Left lung (tissue), 14 donors: ENCODE measurements around the gene GPBAR1. TPM values are rescaled to one million over a fixed set of nuclear protein-coding genes. Genes with fewer than 3 reads are reported as not detected.

Experiments
- ATAC-seq: fragments of 200-7000 bp; cut with Tn5 transposase; one replicate; pipeline ENCODE4 v1.9.1; 2020; ENCODE audit warnings: moderate library complexity
- DNase-seq, 4 donors: peaks; one replicate each; pipeline ENCODE4 v3.0.0-alpha.2; 2013 to 2020
- H3K27ac ChIP-seq, 2 donors: fragments of 200-600 bp; sonication (generic) in 1 of 2; one replicate each; pipeline versions ENCODE4 v1.5.0 to v1.8.0; 2020 to 2021
- H3K27me3 ChIP-seq, 2 donors: fragments of 200-600 bp; sonication (generic) in 1 of 2; one replicate each; pipeline versions ENCODE4 v1.5.0 to v1.8.0; 2020 to 2021
- H3K36me3 ChIP-seq, 2 donors: fragments of 200-600 bp; sonication (generic) in 1 of 2; one replicate each; pipeline versions ENCODE4 v1.5.0 to v1.8.0; 2020 to 2021
- H3K4me1 ChIP-seq, 2 donors: fragments of 200-600 bp; one replicate each; pipeline ENCODE4 v1.8.0; 2021
- H3K4me3 ChIP-seq, 2 donors: fragments of 200-600 bp; sonication (generic) in 1 of 2; one replicate each; pipeline versions ENCODE4 v1.5.0 to v1.8.0; 2020 to 2021; ENCODE audit warnings: mild to moderate bottlenecking in 1 of 2
- H3K9me3 ChIP-seq, 2 donors: fragments of 200-600 bp; sonication (generic) in 1 of 2; one replicate each; pipeline versions ENCODE4 v1.5.0 to v1.8.0; 2020 to 2021
- intact Hi-C, 2 donors: fragments of 100-400 bp; cut with DNase I; formaldehyde crosslinking; loops; one replicate each; pipeline versions ENCODE4 v1.11.2 to v1.14.2; 2022
- long read RNA-seq, 12 donors: library from polyadenylated mRNA in 2 of 12; unstranded in 2 of 12; transcript quantifications; one replicate each; pipeline ENCODE4 v2.0.0 and lab custom pipeline, GENCODE V29; 2019 to 2026
- polyA plus RNA-seq, 6 donors: library from polyadenylated mRNA; unstranded; fragments of 120-200 nt; gene quantifications; one replicate each; pipeline ENCODE4 v1.2.1, GENCODE V29; 2013; ENCODE audit not compliant: insufficient read length in 6 of 6
- total RNA-seq, 2 donors: library from RNA; stranded (reverse); fragmentation: NEBNext Ultra II Directional; extraction: Animal tissue kit (Norgen Biotek cat#: 25700); gene quantifications; one replicate each; pipeline ENCODE4 v1.2.1, GENCODE V29; 2021
- TF ChIP-seq, protein P1 (sequence below), 2 donors: fragments of 200-600 bp; sonication (generic) in 1 of 2; IDR thresholded peaks; one replicate each; pipeline versions ENCODE4 v1.5.0 to v1.8.0; 2021; ENCODE audit warnings: antibody characterized with exemption in 2 of 2
- donor health status: DM: no; HTN: yes; CAD: no.
- donor health status: DM: no; HTN: no; CAD: no.

GPBAR1 gene, protein sequence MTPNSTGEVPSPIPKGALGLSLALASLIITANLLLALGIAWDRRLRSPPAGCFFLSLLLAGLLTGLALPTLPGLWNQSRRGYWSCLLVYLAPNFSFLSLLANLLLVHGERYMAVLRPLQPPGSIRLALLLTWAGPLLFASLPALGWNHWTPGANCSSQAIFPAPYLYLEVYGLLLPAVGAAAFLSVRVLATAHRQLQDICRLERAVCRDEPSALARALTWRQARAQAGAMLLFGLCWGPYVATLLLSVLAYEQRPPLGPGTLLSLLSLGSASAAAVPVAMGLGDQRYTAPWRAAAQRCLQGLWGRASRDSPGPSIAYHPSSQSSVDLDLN
- total RNA-seq = 1 to 10 TPM; 1.7 to 4.3 TPM
- polyA plus RNA-seq = 1 to 10 TPM in 5 of 6 donors, under 1 TPM in 1; 0.88 to 1.7 (median 1.2) TPM
- long read RNA-seq, donor 1, partial matches to known transcripts = 0 of 3 reads
- long read RNA-seq, donor 1, other reads (novel, unspliced or antisense) = 0 of 3 reads
- long read RNA-seq, donor 2 = 0 reads
- long read RNA-seq, donor 3, partial matches to known transcripts = 0 of 3 reads
- long read RNA-seq, donor 3, other reads (novel, unspliced or antisense) = 0 of 3 reads
- long read RNA-seq, donor 4, transcript GPBAR1-202 (2 exons, 1,382 nt) = major isoform, 5 of 8 reads
- long read RNA-seq, donor 4, partial matches to known transcripts = 0 of 8 reads
- long read RNA-seq, donor 4, other reads (novel, unspliced or antisense) = 1 of 8 reads
- long read RNA-seq, donor 5, partial matches to known transcripts = 0 of 1 reads
- long read RNA-seq, donor 5, other reads (novel, unspliced or antisense) = 0 of 1 reads
- long read RNA-seq, donor 6 = 0 reads
- long read RNA-seq, donor 7 = 0 reads
- long read RNA-seq, donor 8, partial matches to known transcripts = 0 of 2 reads
- long read RNA-seq, donor 8, other reads (novel, unspliced or antisense) = 0 of 2 reads
- long read RNA-seq, donor 9 = 0 reads
- long read RNA-seq, donor 10, transcript GPBAR1-202 (2 exons, 1,382 nt) = major isoform, 8 of 9 reads
- long read RNA-seq, donor 10, partial matches to known transcripts = 0 of 9 reads
- long read RNA-seq, donor 10, other reads (novel, unspliced or antisense) = 0 of 9 reads
- long read RNA-seq, donor 11 = 0 reads
- long read RNA-seq, donor 12 = 0 reads

DNA sequence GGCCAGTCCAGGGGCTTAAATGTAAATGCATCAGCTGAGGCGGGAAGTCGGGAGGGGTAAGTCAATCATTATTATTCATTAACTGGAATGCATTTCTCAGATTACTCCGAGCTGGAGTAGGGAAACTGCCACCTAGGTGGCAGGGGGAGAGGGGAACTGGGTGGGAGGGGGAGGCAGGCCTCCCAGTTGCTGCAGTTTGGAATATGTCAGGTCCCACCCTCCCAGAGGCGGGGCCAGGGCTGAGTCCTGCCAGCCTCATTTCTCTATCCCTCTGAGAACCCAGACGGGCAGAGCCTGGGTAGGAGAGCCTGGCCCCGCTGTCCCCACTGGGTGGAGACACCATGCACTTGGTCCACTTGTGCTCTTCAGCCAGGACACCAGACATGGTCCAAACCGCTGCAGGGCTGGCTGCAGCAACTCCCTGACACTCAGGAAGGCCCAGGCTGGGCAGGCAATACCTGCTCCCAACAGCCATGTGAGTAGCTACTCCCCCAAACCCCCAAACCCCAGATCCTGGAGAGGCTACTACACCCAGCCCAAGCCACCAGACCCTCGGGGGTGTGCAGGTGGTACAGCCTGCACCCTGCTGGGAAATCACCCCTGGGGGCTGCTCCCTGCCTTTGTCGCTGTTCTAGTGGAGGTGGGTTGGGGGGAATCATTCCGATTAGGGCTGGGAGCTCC is at the start of gene GPBAR1:
TSS of gene GPBAR1 (plus strand) at position 274 of the 681 bp plus-strand sequence. CDS start 1,710 bp downstream, outside the sequence.
- peaks cover 0 to 50% of the 10 kb centered on the region in 2 donors for H3K36me3 ChIP-seq
- no peaks in the 10 kb centered on the region for H3K9me3 ChIP-seq
- peak within 1 kb of the TSS; percentile 77 to 82 for H3K27ac ChIP-seq
- H3K27me3 ChIP-seq = no peaks in the 10 kb centered on the region
- peaks cover 20 to 79% of the 10 kb centered on the region in 2 donors for H3K4me1 ChIP-seq
- intact Hi-C loops = loop anchor here in 1 of 2 donors (5.0 kb wide), 1 partner anchor 79 kb away; no protein-coding TSS in a partner anchor
- ATAC-seq (peak; percentile 55), DNase-seq (peak in 2 of 4 donors; percentile 55 to 56)
- no peak within 1 kb of the TSS for H3K4me3 ChIP-seq
- TF ChIP-seq, protein P1, sequence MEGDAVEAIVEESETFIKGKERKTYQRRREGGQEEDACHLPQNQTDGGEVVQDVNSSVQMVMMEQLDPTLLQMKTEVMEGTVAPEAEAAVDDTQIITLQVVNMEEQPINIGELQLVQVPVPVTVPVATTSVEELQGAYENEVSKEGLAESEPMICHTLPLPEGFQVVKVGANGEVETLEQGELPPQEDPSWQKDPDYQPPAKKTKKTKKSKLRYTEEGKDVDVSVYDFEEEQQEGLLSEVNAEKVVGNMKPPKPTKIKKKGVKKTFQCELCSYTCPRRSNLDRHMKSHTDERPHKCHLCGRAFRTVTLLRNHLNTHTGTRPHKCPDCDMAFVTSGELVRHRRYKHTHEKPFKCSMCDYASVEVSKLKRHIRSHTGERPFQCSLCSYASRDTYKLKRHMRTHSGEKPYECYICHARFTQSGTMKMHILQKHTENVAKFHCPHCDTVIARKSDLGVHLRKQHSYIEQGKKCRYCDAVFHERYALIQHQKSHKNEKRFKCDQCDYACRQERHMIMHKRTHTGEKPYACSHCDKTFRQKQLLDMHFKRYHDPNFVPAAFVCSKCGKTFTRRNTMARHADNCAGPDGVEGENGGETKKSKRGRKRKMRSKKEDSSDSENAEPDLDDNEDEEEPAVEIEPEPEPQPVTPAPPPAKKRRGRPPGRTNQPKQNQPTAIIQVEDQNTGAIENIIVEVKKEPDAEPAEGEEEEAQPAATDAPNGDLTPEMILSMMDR (IDR thresholded peaks at IDR 0.05) = no peak

DNA sequence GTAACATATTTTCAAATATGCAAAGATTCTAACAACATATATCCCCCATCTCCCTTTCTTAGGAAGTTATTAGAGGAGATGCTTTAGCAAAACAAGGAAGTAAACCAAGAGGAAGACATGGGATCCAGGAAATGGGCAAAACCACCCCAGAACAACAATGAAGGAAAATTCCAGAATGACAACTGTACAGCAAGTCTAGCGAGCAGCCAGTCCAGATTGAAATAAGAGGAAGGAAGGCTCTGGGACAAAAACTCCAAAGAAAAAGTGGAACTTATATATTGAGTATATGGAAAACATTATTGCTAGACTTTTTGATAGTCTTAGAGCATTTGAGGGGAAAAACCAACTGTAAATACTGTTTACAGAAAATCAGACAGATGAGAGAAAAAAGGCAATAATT is 46.7 kb upstream of the GPBAR1 start:
- Histone ChIP-seq H3K9me3 (peaks cover 0 to 1% of the 10 kb centered on the region in 2 donors), H3K4me1 (peaks cover 8 to 28% of the 10 kb centered on the region in 2 donors), H3K36me3 (no peaks in the 10 kb centered on the region), H3K27me3 (no peaks in the 10 kb centered on the region), H3K4me3 (no peak overlapping the region), H3K27ac (no peak overlapping the region)
- ATAC-seq (no peak), DNase-seq (no peak)
- TF ChIP-seq, protein P1 (IDR thresholded peaks at IDR 0.05) = no peak
- intact Hi-C loops = no loop called here

DNA sequence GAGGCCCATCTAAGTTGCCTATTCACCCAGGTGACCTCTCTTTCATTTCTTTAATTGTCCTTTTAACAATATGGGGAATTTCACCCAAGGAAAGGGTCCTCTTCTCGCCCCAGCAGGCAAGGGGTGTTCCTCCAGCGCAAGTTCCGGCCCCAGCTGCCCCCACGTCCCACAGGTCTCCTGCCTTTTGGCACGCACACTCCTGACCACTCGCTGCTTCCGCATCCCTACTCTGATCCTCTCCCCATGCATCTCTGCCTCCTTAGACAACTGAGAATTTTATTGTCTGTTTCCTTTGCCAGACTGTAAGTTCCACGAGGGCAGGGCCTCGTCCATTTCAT is 44.5 kb upstream of the GPBAR1 start:
- no peak for DNase-seq
- TF ChIP-seq, protein P1 (IDR thresholded peaks at IDR 0.05) = no peak
- peak overlapping the region; percentile 95 to 96 for H3K27ac ChIP-seq
- H3K36me3 ChIP-seq = peaks cover 0 to 7% of the 10 kb centered on the region in 2 donors
- peaks cover 27 to 50% of the 10 kb centered on the region in 2 donors for H3K4me1 ChIP-seq
- ATAC-seq = no peak
- no peaks in the 10 kb centered on the region for H3K9me3 ChIP-seq
- intact Hi-C loops = no loop called here
- H3K27me3 ChIP-seq = no peaks in the 10 kb centered on the region
- H3K4me3 ChIP-seq = peak overlapping the region; percentile 91 to 98

DNA sequence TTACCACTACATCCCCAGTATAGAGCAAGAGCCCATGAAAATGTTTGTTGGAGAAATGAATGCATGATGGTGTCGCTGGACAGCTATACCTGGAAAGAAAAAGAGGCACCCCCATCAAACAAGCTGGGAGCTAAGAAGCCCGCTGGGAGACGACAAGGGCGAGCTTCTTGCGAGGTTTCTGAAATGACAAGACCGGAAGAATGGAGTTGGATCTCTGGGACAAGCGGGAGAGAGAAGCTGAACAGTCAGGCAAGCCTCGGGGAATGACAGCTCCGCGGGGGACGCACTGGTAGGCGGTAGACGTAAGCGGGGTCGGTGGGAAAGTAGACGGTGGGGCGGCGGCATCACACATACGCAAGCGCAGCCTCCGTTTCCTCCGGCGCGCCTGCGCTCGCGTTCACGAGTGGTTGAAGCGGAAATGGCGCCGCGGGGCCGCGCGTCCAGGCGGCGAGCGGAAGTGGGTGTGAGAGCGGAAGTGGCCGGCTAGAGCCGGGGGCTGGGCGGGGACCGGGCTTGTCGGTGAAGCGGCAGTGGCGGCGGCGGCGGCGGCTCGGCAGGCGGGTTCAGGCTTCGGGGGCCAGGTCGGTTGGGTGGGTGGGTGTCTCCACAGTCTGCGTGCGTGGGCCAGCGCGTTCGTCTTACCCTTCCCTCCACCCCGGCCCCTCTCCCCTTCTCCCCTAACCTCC is 44.0 kb upstream of the GPBAR1 start, which contains the start of gene ARPC2:
TSS of gene ARPC2 (plus strand) at position 516 of the 686 bp plus-strand sequence. CDS start 282 bp downstream, outside the sequence.
- ATAC-seq (peak; percentile 94), DNase-seq (peak; percentile 95 to 99 (median 98))
- Histone ChIP-seq H3K27me3 (no peaks in the 10 kb centered on the region), H3K4me1 (peaks cover 31 to 55% of the 10 kb centered on the region in 2 donors), H3K27ac (peak within 1 kb of the TSS; percentile 95 to 96), H3K36me3 (peaks cover 0 to 13% of the 10 kb centered on the region in 2 donors), H3K4me3 (peak within 1 kb of the TSS; percentile 91 to 98), H3K9me3 (no peaks in the 10 kb centered on the region)
- intact Hi-C loops = no loop called here
- TF ChIP-seq, protein P1 (IDR thresholded peaks at IDR 0.05) = peak; percentile 9 to 35
